ENCODE data around the gene FN1. TPM values are rescaled to one million over a fixed set of nuclear protein-coding genes. Genes with fewer than 3 reads are reported as not detected.
"Not testable (repeated sequence)": the region's sequence is repeated elsewhere in the genome, so short reads cannot be mapped to it uniquely, and the experiment has no call there.

FN1 gene
- total RNA-seq, 1 donor from 2014 or later = 717 TPM

DNA sequence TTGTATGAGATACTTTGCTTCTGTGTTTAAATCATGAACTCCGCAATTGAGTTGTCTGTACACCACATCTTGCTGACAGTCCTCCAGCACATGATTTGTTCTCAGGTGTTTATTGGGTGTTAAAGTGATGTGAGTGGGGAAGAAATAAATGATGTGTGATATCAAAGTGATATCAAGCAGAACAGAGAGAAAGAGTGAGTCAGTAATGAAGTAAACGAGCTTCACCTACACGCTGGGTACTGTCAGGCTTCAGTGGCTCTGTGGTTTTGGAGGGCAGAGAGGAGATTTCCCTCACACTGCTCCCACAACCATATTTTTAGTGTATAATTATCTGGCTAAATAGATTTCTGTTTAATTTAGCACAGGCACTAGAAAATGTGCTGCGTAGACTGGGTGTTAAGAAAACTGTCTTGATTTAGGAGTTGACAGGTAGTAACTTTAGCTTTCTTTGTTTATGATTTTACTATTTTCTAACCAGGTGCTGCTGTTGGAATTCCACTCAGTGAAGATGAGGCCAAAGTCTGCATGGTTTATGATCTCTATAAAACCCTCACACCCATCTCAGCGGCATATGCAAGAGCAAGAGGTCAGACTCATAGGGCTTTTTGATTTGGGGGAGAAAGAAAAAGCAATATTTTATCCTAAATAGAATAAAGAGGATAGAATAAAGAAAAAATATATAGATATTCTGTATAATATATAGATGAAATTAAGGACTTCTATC lies 102.8 kb downstream of the FN1 start:
- DNase-seq = no peak

- no peak for DNase-seq
Measured at GRCh38 chr2:215328066-215328465, 107.8 kb downstream of the FN1 start.

DNA sequence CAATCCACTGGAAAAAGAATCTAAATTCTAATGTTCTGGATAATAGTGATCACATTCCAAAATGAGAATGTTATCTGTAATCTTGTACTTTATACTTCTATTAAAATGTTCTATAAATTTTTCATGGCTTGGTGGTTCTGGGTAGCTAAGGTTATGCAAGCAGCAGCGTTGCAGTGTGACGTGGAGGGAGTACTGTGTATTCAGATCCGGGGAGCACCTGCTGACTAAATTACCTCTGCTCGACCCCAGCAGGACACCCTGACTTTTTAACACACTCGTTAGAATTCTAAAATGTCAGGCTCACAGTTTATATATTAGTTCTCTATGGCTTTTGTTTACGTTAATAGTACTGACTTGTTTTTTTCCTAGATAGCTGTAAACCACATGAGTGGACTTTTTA lies 111.1 kb downstream of the FN1 start:
- DNase-seq = no peak

DNA sequence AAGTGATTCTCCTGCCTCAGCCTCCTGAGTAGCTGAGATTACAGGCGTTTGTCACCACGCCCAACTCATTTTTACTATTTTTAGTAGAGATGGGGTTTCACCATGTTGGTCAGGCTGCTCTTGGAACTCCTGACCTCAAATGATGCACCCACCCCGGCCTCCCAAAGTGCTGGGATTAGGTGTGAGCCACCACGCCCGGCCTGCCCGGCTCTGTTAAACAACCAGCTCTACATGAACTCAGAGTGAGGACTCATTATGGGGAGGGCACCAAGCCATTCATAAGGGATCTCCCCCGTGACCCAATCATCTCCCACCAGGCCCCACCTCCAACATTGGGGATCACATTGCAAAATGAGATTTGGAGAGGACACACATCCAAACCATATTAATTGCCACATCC lies 115.2 kb downstream of the FN1 start:
- DNase-seq = no peak

DNA sequence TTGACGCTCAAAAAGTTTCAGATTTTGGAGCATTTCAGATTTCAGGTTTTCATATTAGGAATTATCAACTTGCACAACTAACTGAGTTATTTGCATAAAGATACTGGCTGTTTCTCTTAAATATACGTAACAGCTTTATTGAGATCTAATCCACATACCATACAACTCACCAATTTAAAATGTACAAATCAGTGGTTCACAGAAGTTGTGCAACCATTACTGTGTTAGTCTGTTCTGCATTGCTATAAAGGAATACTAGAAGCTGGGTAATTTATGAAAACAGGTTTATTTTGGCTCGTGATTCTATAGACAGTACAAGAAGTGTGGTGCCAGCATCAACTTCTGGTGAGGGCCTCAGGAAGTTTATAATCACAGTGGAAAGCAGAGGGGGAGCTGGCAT lies 115.8 kb downstream of the FN1 start:
- no peak for DNase-seq

DNA sequence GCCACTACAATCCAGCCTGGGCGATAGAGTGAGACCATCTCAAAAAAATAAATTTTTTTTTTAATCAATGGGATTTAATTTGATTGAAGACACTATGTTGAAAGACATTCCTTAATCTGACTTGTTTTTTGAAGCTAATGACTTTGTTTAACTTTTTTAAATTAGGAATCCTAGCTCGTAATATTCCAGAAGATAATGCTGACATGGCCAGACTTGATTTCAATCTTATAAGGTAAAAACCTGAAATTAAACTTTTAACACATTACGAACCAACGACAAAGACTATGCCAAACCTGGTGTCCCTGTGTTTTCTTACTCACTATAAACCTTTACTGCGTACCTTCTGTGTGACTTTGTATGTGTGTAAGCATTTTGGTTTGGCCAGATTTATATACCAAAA lies 116.4 kb downstream of the FN1 start:
- DNase-seq = no peak

DNA sequence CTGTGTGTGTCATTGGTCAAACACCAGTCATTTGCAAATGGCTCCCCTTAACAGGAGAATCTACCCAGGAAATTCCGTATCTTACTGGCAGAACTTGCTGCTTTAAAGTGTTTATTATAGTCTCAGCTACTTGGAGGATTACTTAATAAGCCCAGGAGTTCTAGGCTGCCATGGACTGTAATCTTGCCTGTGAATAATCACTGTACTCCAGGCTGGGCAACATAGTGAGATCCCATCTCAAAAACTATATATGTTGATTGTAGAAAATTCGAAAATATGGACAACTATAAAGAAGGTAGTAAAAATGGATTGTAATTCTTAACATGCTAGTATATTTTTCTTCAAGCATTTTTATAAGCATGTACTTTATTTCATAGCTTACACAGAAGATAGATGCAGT lies 119.5 kb downstream of the FN1 start:
- DNase-seq = no peak

DNA sequence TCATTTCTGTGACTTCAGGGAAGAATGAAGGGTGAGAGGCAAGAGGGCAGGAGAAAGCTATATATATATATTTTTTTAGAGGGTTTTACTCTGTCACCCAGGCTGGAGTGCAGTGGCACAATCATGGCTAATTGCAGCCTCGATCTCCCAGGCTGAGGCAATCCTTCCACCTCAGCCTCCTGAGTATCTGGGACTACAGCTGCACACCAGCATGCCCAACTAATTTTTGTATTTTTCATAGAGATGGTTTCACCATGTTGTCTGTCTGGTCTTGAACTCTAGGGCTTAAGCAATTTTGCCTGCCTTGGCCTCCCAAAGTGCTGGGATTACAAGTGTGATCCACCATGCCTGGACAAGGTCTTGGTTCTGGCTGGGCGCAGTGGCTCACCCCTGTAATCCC lies 120.6 kb downstream of the FN1 start:
- no peak for DNase-seq

- DNase-seq = no peak
Measured at GRCh38 chr2:215314896-215315295, 121.0 kb downstream of the FN1 start.

- no peak for DNase-seq
Measured at GRCh38 chr2:215313255-215313613, 122.6 kb downstream of the FN1 start.

DNA sequence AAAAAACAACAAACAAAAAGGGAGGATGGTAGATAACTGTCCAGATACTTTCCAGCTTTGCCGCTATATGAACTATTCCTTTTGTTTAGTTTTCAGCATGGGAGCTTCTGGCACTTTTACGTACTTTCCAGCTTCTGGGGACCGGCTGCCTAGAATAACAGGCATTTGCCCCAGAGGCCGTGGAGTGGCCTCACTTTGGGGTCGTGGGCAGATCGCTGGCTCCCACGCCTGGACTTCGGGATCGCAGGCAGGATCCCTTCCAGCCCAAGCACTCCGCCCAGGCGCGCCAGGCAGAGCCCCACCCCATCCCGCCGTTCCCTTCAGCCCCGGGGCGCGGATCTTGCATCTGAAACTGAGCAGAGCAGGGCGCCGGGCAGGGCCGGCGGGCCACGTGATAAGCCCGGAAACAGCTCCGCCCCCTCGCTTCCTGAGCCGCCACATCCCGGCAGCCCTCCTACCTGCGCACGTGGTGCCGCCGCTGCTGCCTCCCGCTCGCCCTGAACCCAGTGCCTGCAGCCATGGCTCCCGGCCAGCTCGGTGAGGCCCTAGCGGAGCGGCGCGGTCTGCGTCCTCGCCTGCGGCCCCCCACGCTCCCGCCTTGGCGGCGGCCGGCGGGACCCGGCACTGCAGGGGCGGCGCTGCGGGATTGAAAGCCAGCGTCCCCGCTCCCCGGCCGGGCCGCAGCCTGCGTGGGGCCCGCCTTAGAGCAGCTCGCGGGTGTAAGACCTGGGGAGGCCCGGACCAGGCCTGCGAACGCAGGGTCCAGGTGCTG lies 124.1 kb downstream of the FN1 start, which contains the start of gene ATIC:
Gene ATIC, plus strand, starts transcription at position 435 of the 772 bp plus-strand sequence. Its CDS starts 84 bp downstream, at position 519.
- peak; percentile 94 for DNase-seq

GRCh38 chr2:215311259-215311624 lies 124.6 kb downstream of the FN1 start:
- not testable (repeated sequence) for DNase-seq

Other genes with a start within 250 kb of the FN1 start
- gene ATIC, start 124.0 kb downstream of the FN1 start, total RNA-seq = 20.8 TPM